ENCODE results near the gene FBLN2. TPM values are rescaled to one million over a fixed set of nuclear protein-coding genes. Genes with fewer than 3 reads are reported as not detected.

The FBLN2 gene
- total and polyA plus RNA-seq, 8 donors = 27.5 to 96.6 (median 40.6) TPM

DNA sequence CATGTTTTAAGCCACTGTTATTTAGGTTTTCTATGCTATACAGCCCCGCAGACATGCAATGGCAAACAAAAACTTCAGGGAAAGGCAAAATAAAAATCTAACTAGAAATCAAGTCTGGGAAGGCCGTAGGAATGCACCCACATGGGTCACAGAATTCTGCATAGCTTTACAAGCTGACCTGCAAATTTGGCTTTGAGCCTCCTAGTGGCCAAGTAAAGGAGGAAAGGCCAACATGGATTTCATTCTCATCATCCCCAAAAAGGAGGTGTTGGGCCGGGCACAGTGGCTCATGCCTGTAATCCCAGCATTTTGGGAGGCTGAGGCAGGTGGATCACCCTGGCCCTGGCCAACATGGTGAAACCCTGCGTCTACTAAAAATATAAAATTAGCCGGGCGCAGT is 124.3 kb downstream of the FBLN2 start:
- TF ChIP-seq CTCF (IDR thresholded peaks at IDR 0.05) = no peak
- no peak for DNase-seq
- peaks cover 0 to 57% of the 10 kb centered on the region in 2 donors for H3K27me3 ChIP-seq
- H3K27ac ChIP-seq = no peak overlapping the region
- H3K4me3 ChIP-seq = no peak overlapping the region
- intact Hi-C loops (cut with DNase I) = no loop called here
- ATAC-seq = no peak
- no peaks in the 10 kb centered on the region for H3K4me1 ChIP-seq
- H3K36me3 ChIP-seq = no peaks in the 10 kb centered on the region
- no peaks in the 10 kb centered on the region for H3K9me3 ChIP-seq

GRCh38 chr3:13674538-13675185 is 125.7 kb downstream of the FBLN2 start:
- Histone ChIP-seq H3K9me3 (no peaks in the 10 kb centered on the region), H3K4me1 (no peaks in the 10 kb centered on the region), H3K27me3 (peaks cover 0 to 52% of the 10 kb centered on the region in 2 donors), H3K4me3 (no peak overlapping the region), H3K27ac (no peak overlapping the region), H3K36me3 (no peaks in the 10 kb centered on the region)
- no peak for TF ChIP-seq CTCF (IDR thresholded peaks at IDR 0.05)
- intact Hi-C loops (cut with DNase I) = no loop called here
- no peak for DNase-seq
- ATAC-seq = no peak

- Histone ChIP-seq H3K36me3 (no peaks in the 10 kb centered on the region), H3K9me3 (no peaks in the 10 kb centered on the region), H3K4me3 (no peak overlapping the region), H3K4me1 (no peaks in the 10 kb centered on the region), H3K27ac (no peak overlapping the region), H3K27me3 (peaks cover 0 to 48% of the 10 kb centered on the region in 2 donors)
- intact Hi-C loops (cut with DNase I) = no loop called here
- no peak for TF ChIP-seq CTCF (IDR thresholded peaks at IDR 0.05)
- DNase-seq (no peak), ATAC-seq (no peak)
Measured at GRCh38 chr3:13676356-13677017, 127.6 kb downstream of the FBLN2 start.

GRCh38 chr3:13677272-13677671 is 128.3 kb downstream of the FBLN2 start:
- no peak for ATAC-seq
- DNase-seq = no peak
- Histone ChIP-seq H3K27me3 (peaks cover 0 to 47% of the 10 kb centered on the region in 2 donors), H3K4me1 (no peaks in the 10 kb centered on the region), H3K36me3 (no peaks in the 10 kb centered on the region), H3K4me3 (no peak overlapping the region), H3K27ac (no peak overlapping the region), H3K9me3 (no peaks in the 10 kb centered on the region)
- no peak for TF ChIP-seq CTCF (IDR thresholded peaks at IDR 0.05)
- intact Hi-C loops (cut with DNase I) = no loop called here

DNA sequence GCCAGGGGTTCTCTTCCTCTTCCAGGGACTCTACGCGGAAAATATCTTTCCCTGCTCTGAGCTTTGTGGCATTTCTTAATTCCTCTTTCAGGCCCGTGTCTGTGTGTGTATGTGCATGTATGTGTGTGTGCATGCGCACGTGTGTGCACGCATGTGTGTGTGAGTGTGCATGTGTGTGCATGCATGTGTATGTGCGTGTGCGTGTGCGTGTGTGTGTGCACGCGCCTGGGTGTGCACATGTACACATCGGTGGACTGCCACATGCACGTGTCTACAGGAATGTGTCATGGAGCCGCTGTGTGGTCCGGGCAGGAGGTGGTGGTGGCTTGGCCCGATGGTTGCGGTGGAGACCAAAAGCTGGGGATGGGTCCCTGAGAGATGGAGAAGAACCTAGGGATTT is 133.0 kb downstream of the FBLN2 start:
- H3K27ac ChIP-seq = no peak overlapping the region
- DNase-seq = no peak
- TF ChIP-seq CTCF (IDR thresholded peaks at IDR 0.05) = no peak
- no peaks in the 10 kb centered on the region for H3K9me3 ChIP-seq
- no peaks in the 10 kb centered on the region for H3K4me1 ChIP-seq
- no peak for ATAC-seq
- H3K27me3 ChIP-seq = peaks cover 0 to 38% of the 10 kb centered on the region in 2 donors
- no peak overlapping the region for H3K4me3 ChIP-seq
- no peaks in the 10 kb centered on the region for H3K36me3 ChIP-seq
- intact Hi-C loops (cut with DNase I) = no loop called here

All from left lung (tissue), 10 donors.